ENCODE data around the gene NFYB. TPM values are rescaled to one million over a fixed set of nuclear protein-coding genes. Genes with fewer than 3 reads are reported as not detected.
"Not testable (repeated sequence)": the region's sequence is repeated elsewhere in the genome, so short reads cannot be mapped to it uniquely, and the experiment has no call there.

NFYB gene
- polyA plus RNA-seq, 1 of the 3 experiments (the other 2 are of a cell fraction): 11.0 TPM

DNA sequence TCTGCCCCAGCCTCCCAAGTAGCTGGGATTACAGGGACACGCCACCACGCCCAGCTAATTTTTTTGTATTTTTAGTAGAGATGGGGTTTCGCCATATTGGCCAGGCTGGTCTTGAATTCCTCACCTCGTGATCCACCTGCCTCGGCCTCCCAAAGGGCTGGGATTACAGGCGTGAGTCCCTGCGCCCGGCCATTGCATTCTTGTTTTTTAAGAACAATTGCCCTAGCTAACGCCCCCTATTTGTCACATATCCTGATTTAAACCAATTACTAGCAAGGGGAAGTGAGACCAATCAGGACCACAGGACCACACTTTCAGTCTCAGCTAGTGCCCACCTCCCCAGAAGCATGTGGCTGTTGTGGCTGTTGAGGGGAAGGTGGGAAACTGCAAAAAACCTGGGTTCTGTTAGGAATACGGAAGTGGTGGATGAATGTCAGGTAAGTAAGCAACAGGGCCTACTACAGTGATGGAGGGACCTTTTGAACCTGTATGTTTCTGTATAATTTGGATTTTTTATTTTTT, 37.8 kb upstream of the NFYB start:
- TF ChIP-seq SMC3 (IDR thresholded peaks at IDR 0.05; ENCODE audit: low read depth, low read length) (no peak), TEAD4 (IDR thresholded peaks at IDR 0.05; ENCODE audit: borderline replicate concordance, insufficient read depth) (no peak), FOSL2 (IDR thresholded peaks at IDR 0.05; ENCODE audit: borderline replicate concordance, low read depth) (no peak)
- WGBS (ENCODE audit: low lambda C conversion rate): 92% methylated on average over 10 of the region's 10 CpGs
- H3K4me2 ChIP-seq: no peak overlapping the region
- H3K9ac ChIP-seq: no peak overlapping the region
- H2AFZ ChIP-seq (ENCODE audit: low read depth): no peak overlapping the region
- no peak for DNase-seq
- no peaks in the 10 kb centered on the region for H4K20me1 ChIP-seq (ENCODE audit: insufficient read depth)
- ChIA-PET CTCF (interaction anchor here (1.2 kb wide), 1 partner anchor 9 kb away, joined by 4 read pairs; no protein-coding TSS in a partner anchor), POLR2A (no interaction called here)
- H3K4me3 ChIP-seq (ENCODE audit: low read depth in 2 of 2, low read length in 1 of 2): no peak overlapping the region
- peaks cover 8 to 9% of the 10 kb centered on the region in 2 experiments; a peak in 2 of 4 replicates for H3K4me1 ChIP-seq (ENCODE audit: control insufficient read depth in 1 of 2, insufficient read depth in 2 of 2, low read depth in 1 of 2, low read length in 1 of 2)
- peaks cover 22% of the 10 kb centered on the region for H3F3A ChIP-seq (replicated peaks; ENCODE audit: insufficient read depth)
- no peak overlapping the region for H3K27ac ChIP-seq (ENCODE audit: low read depth in 2 of 2, low read length in 1 of 2)
- no peaks in the 10 kb centered on the region for H3K27me3 ChIP-seq (ENCODE audit: insufficient read depth)
- no peaks in the 10 kb centered on the region for H3K79me2 ChIP-seq (ENCODE audit: insufficient read depth)
- no peaks in the 10 kb centered on the region for H3K9me3 ChIP-seq
- no peaks in the 10 kb centered on the region for H3K36me3 ChIP-seq (replicated peaks in 1 of 2; ENCODE audit: control insufficient read depth in 1 of 2, insufficient read depth in 2 of 2, low read length in 1 of 2)
- no peaks in the 10 kb centered on the region for H3K9me2 ChIP-seq

DNA sequence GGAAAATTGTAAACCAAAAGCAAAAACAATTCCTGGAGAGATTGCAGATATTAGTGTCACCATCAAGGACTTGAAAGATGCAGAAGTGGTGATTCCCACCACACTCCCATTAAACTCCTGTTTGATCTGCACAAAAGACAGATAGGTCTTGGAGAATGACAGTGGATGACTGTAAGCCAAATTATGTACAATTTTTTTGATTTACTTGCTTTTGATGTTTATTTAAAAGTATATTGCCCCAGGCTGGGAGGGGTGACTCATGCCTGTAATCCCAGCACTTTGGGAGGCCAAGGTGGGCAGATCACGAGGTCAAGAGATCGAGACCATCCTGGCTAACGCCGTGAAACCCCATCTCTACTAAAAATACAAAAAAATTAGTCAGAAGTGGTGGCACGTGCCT, 35.8 kb upstream of the NFYB start:
- H3K9me3 ChIP-seq; POLR2A ChIA-PET; H3K27ac ChIP-seq (ENCODE audit: low read depth in 2 of 2, low read length in 1 of 2); H3K9ac ChIP-seq; H4K20me1 ChIP-seq (ENCODE audit: insufficient read depth); H3K4me2 ChIP-seq; DNase-seq; H3K9me2 ChIP-seq; H3K36me3 ChIP-seq (replicated peaks in 1 of 2; ENCODE audit: control insufficient read depth in 1 of 2, insufficient read depth in 2 of 2, low read length in 1 of 2); H3K4me1 ChIP-seq (ENCODE audit: control insufficient read depth in 1 of 2, insufficient read depth in 2 of 2, low read depth in 1 of 2, low read length in 1 of 2); H2AFZ ChIP-seq (ENCODE audit: low read depth); H3K4me3 ChIP-seq (ENCODE audit: low read depth in 2 of 2, low read length in 1 of 2); H3K79me2 ChIP-seq (ENCODE audit: insufficient read depth); CTCF ChIA-PET; H3K27me3 ChIP-seq (ENCODE audit: insufficient read depth): not testable (repeated sequence)
- peaks cover 22% of the 10 kb centered on the region for H3F3A ChIP-seq (replicated peaks; ENCODE audit: insufficient read depth)
- 89% methylated on average over 5 of the region's 5 CpGs for WGBS (ENCODE audit: low lambda C conversion rate)

DNA sequence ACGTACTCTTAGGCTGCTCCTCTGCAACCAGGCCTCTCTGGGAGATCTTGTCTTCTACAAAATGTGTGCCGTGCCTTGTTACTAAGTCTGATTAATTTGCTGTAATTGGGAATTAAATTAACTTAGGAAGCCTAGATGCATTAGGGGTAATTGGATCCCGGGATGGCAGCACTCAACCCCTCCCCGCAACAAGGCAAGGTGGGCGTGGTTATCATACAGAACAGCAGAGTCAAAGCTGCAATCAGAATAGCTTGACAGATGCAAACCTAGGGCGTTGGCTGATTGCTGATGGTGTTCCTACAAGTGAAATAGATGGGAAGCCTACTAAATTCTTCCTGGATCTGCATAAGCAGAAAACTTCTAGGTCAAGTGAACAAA, 34.5 kb upstream of the NFYB start:
- H3K9ac ChIP-seq: no peak overlapping the region
- CTCF ChIA-PET: no interaction called here

More for the DNA sequence above, 34.5 kb upstream of the NFYB start:
- no peak for TF ChIP-seq EZH2phosphoT487 (IDR thresholded peaks at IDR 0.05; ENCODE audit: borderline replicate concordance, low read depth)
- no peak for TF ChIP-seq TCF12 (IDR thresholded peaks at IDR 0.05)
- TF ChIP-seq, protein P1, sequence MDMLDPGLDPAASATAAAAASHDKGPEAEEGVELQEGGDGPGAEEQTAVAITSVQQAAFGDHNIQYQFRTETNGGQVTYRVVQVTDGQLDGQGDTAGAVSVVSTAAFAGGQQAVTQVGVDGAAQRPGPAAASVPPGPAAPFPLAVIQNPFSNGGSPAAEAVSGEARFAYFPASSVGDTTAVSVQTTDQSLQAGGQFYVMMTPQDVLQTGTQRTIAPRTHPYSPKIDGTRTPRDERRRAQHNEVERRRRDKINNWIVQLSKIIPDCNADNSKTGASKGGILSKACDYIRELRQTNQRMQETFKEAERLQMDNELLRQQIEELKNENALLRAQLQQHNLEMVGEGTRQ (IDR thresholded peaks at IDR 0.05; ENCODE audit: borderline replicate concordance, low read depth, low read length): no peak
- no peak for TF ChIP-seq GATA2 (CRISPR knock-in tag; IDR thresholded peaks at IDR 0.05)
- TF ChIP-seq FOXJ3 (CRISPR knock-in tag; IDR thresholded peaks at IDR 0.05): no peak
- no peak for TF ChIP-seq RAD21 (IDR thresholded peaks at IDR 0.05; ENCODE audit: low read length)
- TF ChIP-seq, protein P2, sequence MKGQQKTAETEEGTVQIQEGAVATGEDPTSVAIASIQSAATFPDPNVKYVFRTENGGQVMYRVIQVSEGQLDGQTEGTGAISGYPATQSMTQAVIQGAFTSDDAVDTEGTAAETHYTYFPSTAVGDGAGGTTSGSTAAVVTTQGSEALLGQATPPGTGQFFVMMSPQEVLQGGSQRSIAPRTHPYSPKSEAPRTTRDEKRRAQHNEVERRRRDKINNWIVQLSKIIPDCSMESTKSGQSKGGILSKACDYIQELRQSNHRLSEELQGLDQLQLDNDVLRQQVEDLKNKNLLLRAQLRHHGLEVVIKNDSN (IDR thresholded peaks at IDR 0.05; ENCODE audit: borderline replicate concordance, low read depth): no peak
- TF ChIP-seq SIN3A (IDR thresholded peaks at IDR 0.05; ENCODE audit: borderline replicate concordance, low read depth, low read length): no peak
- TF ChIP-seq, protein P3, sequence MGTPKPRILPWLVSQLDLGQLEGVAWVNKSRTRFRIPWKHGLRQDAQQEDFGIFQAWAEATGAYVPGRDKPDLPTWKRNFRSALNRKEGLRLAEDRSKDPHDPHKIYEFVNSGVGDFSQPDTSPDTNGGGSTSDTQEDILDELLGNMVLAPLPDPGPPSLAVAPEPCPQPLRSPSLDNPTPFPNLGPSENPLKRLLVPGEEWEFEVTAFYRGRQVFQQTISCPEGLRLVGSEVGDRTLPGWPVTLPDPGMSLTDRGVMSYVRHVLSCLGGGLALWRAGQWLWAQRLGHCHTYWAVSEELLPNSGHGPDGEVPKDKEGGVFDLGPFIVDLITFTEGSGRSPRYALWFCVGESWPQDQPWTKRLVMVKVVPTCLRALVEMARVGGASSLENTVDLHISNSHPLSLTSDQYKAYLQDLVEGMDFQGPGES (IDR thresholded peaks at IDR 0.05; ENCODE audit: low read depth, low read length): no peak
- no peak for TF ChIP-seq NRF1 (IDR thresholded peaks at IDR 0.05; ENCODE audit: low read depth, low read length)
- TF ChIP-seq, protein P4, sequence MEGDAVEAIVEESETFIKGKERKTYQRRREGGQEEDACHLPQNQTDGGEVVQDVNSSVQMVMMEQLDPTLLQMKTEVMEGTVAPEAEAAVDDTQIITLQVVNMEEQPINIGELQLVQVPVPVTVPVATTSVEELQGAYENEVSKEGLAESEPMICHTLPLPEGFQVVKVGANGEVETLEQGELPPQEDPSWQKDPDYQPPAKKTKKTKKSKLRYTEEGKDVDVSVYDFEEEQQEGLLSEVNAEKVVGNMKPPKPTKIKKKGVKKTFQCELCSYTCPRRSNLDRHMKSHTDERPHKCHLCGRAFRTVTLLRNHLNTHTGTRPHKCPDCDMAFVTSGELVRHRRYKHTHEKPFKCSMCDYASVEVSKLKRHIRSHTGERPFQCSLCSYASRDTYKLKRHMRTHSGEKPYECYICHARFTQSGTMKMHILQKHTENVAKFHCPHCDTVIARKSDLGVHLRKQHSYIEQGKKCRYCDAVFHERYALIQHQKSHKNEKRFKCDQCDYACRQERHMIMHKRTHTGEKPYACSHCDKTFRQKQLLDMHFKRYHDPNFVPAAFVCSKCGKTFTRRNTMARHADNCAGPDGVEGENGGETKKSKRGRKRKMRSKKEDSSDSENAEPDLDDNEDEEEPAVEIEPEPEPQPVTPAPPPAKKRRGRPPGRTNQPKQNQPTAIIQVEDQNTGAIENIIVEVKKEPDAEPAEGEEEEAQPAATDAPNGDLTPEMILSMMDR (IDR thresholded peaks at IDR 0.05): no peak
- TF ChIP-seq EP300 (IDR thresholded peaks at IDR 0.05; ENCODE audit: borderline replicate concordance in 1 of 2, low read depth in 1 of 2, low read length in 1 of 2): no peak
- Histone ChIP-seq H4K20me1 (ENCODE audit: insufficient read depth) (no peaks in the 10 kb centered on the region), H3K9me2 (no peaks in the 10 kb centered on the region), H3K27ac (ENCODE audit: low read depth in 2 of 2, low read length in 1 of 2) (no peak overlapping the region), H3K79me2 (ENCODE audit: insufficient read depth) (no peaks in the 10 kb centered on the region), H3K36me3 (replicated peaks in 1 of 2; ENCODE audit: control insufficient read depth in 1 of 2, insufficient read depth in 2 of 2, low read length in 1 of 2) (no peaks in the 10 kb centered on the region), H3K4me3 (ENCODE audit: low read depth in 2 of 2, low read length in 1 of 2) (no peak overlapping the region), H3K4me2 (no peak overlapping the region), H3F3A (replicated peaks; ENCODE audit: insufficient read depth) (peaks cover 9% of the 10 kb centered on the region), H2AFZ (ENCODE audit: low read depth) (no peak overlapping the region), H3K27me3 (ENCODE audit: insufficient read depth) (no peaks in the 10 kb centered on the region), H3K9me3 (no peaks in the 10 kb centered on the region), H3K4me1 (ENCODE audit: control insufficient read depth in 1 of 2, insufficient read depth in 2 of 2, low read depth in 1 of 2, low read length in 1 of 2) (peaks cover under 1 to 3% of the 10 kb centered on the region in 2 experiments; a peak in 1 of 4 replicates)
- WGBS (ENCODE audit: low lambda C conversion rate): 87% methylated on average over 6 of the region's 6 CpGs
- POLR2A ChIA-PET: no interaction called here
- DNase-seq: no peak

All from SK-N-SH (cell line).